PC-9 (cell line): ENCODE measurements around the gene CNKSR3. TPM values are rescaled to one million over a fixed set of nuclear protein-coding genes. Genes with fewer than 3 reads are reported as not detected.

ENCODE experiments used
- BruUV-seq: library from RNA; stranded (reverse); fragments of 400-500 nt; replicated peaks from 2 replicates; lab custom pipeline; 2021; lab: Mats Ljungman, UMichigan
- CTCF ChIA-PET: fragments of 300-600 bp; sonication (Branson Sonifier 250); formaldehyde crosslinking; loops from one replicate; lab custom pipeline; 2022; ENCODE audit warnings: antibody characterized with exemption; lab: Charles Lee
- POLR2A ChIA-PET: fragments of 300-600 bp; sonication (Branson Sonifier 250); formaldehyde crosslinking; loops from one replicate; lab custom pipeline; 2022; ENCODE audit warnings: antibody characterized with exemption; ENCODE audit not compliant: unreplicated experiment; lab: Charles Lee
- DNase-seq, 2 experiments: peaks; one replicate each; pipeline versions ENCODE4 v3.0.0 to v3.0.0-alpha.2; 2015 to 2022; ENCODE audit warnings: mixed read lengths in 1 of 2
- H2AFZ ChIP-seq: fragments of 200-600 bp; sonication (generic); 2 replicates; pipeline ENCODE4 v1.8.1; 2017; ENCODE audit warnings: antibody characterized with exemption
- H3F3A ChIP-seq: fragments of 200-600 bp; sonication (generic); 2 replicates; pipeline ENCODE4 v1.8.1; 2017; ENCODE audit warnings: antibody characterized with exemption, mild to moderate bottlenecking, low read depth; ENCODE audit not compliant: insufficient read depth
- H3K27ac ChIP-seq: fragments of 200-600 bp; sonication (generic); 2 replicates; pipeline ENCODE4 v1.6.1; 2016; ENCODE audit warnings: mixed run types
- H3K27me3 ChIP-seq: fragments of 200-600 bp; sonication (generic); 2 replicates; pipeline ENCODE4 v1.6.1; 2016; ENCODE audit warnings: low read depth, mixed run types; ENCODE audit not compliant: insufficient read depth
- H3K36me3 ChIP-seq: fragments of 200-600 bp; sonication (generic); 2 replicates; pipeline ENCODE4 v1.6.1; 2016; ENCODE audit warnings: low read depth, mixed run types
- H3K4me1 ChIP-seq: fragments of 200-600 bp; sonication (generic); replicated peaks from 2 replicates; pipeline ENCODE4 v1.6.1; 2016; ENCODE audit warnings: mixed run types; ENCODE audit not compliant: insufficient read depth
- H3K4me2 ChIP-seq: fragments of 200-600 bp; sonication (generic); 2 replicates; pipeline ENCODE4 v1.6.1; 2017; ENCODE audit warnings: mixed run types
- H3K4me3 ChIP-seq: fragments of 200-600 bp; sonication (generic); 2 replicates; pipeline ENCODE4 v1.6.1; 2016; ENCODE audit warnings: mixed run types
- H3K79me2 ChIP-seq: fragments of 200-600 bp; sonication (generic); 2 replicates; pipeline ENCODE4 v1.6.1; 2017; ENCODE audit warnings: low read depth, mixed run types
- H3K9me2 ChIP-seq: fragments of 200-600 bp; sonication (generic); 2 replicates; pipeline ENCODE4 v1.8.1; 2017; ENCODE audit warnings: mild to moderate bottlenecking; ENCODE audit not compliant: insufficient read depth
- H3K9me3 ChIP-seq: fragments of 200-600 bp; sonication (generic); 2 replicates; pipeline ENCODE4 v1.8.1; 2016; ENCODE audit warnings: low read depth; ENCODE audit not compliant: insufficient read depth
- H4K20me1 ChIP-seq: fragments of 200-600 bp; sonication (generic); 2 replicates; pipeline ENCODE4 v1.8.1; 2017; ENCODE audit not compliant: insufficient read depth
- CTCF ChIP-seq: fragments of 200-600 bp; sonication (generic); conservative IDR thresholded peaks from 2 replicates; pipeline ENCODE4 v1.6.1; 2017; ENCODE audit warnings: mixed run types, antibody characterized with exemption, mild to moderate bottlenecking, moderate library complexity
- EZH2 ChIP-seq: fragments of 200-600 bp; sonication (generic); IDR thresholded peaks from 2 replicates; pipeline ENCODE4 v1.8.0; 2017; ENCODE audit warnings: antibody characterized with exemption, low read depth
- intact Hi-C: fragments of 100-400 bp; cut with micrococcal nuclease; formaldehyde crosslinking; loops from one replicate; pipeline ENCODE4 v1.10.0; 2022; ENCODE audit not compliant: unreplicated experiment
- total RNA-seq: library from RNA; stranded (reverse); gene quantifications from 2 replicates; pipeline ENCODE4 v1.2.3, GENCODE V29; 2021

CNKSR3 gene
- total RNA-seq, 1 experiment from 2014 or later, result 4.7 TPM

GRCh38 chr6:154386848-154387717 is 123.4 kb downstream of the CNKSR3 start:
- peaks cover 16% of the 10 kb centered on the region for H3F3A ChIP-seq
- no peaks in the 10 kb centered on the region for H4K20me1 ChIP-seq
- POLR2A ChIA-PET, result interaction anchor here (0.6 to 0.7 kb wide), 2 partner anchors 92 to 267 kb away, joined by 5 to 11 read pairs; no protein-coding TSS in a partner anchor
- H3K4me2 ChIP-seq, result no peak overlapping the region
- intact Hi-C loops, result loop anchor here (10.0 kb wide), 2 partner anchors 88 to 128 kb away; partner anchors contain the start of gene CNKSR3
- TF ChIP-seq CTCF (no peak), EZH2 (no peak)
- no peaks in the 10 kb centered on the region for H3K79me2 ChIP-seq
- no TSS peak for BruUV-seq
- H3K4me1 ChIP-seq, result peaks cover 25% of the 10 kb centered on the region
- H3K36me3 ChIP-seq, result no peaks in the 10 kb centered on the region
- no peak overlapping the region for H2AFZ ChIP-seq
- CTCF ChIA-PET, result interaction anchor here (0.6 to 1.9 kb wide), 2 partner anchors 17 to 928 kb away, joined by 5 to 11 read pairs; no protein-coding TSS in a partner anchor
- no peak overlapping the region for H3K4me3 ChIP-seq
- peaks cover 8% of the 10 kb centered on the region; the same call in 1 of the 2 replicates for H3K9me3 ChIP-seq
- H3K27ac ChIP-seq, result no peak overlapping the region
- no peaks in the 10 kb centered on the region for H3K9me2 ChIP-seq
- H3K27me3 ChIP-seq, result no peaks in the 10 kb centered on the region
- DNase-seq, result peak in 1 of 2 experiments; percentile 89

- H3K27me3 ChIP-seq, result no peaks in the 10 kb centered on the region
- H3K9me2 ChIP-seq, result no peaks in the 10 kb centered on the region
- no peaks in the 10 kb centered on the region for H3K79me2 ChIP-seq
- DNase-seq, result no peak
- H3K36me3 ChIP-seq, result no peaks in the 10 kb centered on the region
- ChIA-PET CTCF (no interaction called here), POLR2A (no interaction called here)
- no peaks in the 10 kb centered on the region for H4K20me1 ChIP-seq
- peaks cover 16% of the 10 kb centered on the region for H3F3A ChIP-seq
- no peak overlapping the region for H3K4me2 ChIP-seq
- no TSS peak for BruUV-seq
- intact Hi-C loops, result loop anchor here (10.0 kb wide), 2 partner anchors 91 to 131 kb away; partner anchors contain the start of gene CNKSR3
- no peak overlapping the region for H2AFZ ChIP-seq
- peaks cover 25% of the 10 kb centered on the region for H3K4me1 ChIP-seq
- no peak overlapping the region for H3K27ac ChIP-seq
- TF ChIP-seq EZH2 (no peak), CTCF (no peak)
- no peak overlapping the region for H3K4me3 ChIP-seq
- H3K9me3 ChIP-seq, result peaks cover 3% of the 10 kb centered on the region; the same call in 1 of the 2 replicates
Observed at GRCh38 chr6:154384191-154384590, 126.3 kb downstream of the CNKSR3 start.

- Histone ChIP-seq H3K79me2 (no peaks in the 10 kb centered on the region), H3K4me3 (no peak overlapping the region), H3K36me3 (no peaks in the 10 kb centered on the region), H3K4me2 (0 out of 2 replicates have a peak overlapping the region, but pooled peaks have one; percentile 15), H3K9me2 (no peaks in the 10 kb centered on the region), H3K9me3 (no peaks in the 10 kb centered on the region), H3K27ac (no peak overlapping the region), H2AFZ (no peak overlapping the region), H4K20me1 (no peaks in the 10 kb centered on the region), H3F3A (peaks cover 16% of the 10 kb centered on the region), H3K27me3 (no peaks in the 10 kb centered on the region), H3K4me1 (peaks cover 22% of the 10 kb centered on the region)
- BruUV-seq, result no TSS peak
- TF ChIP-seq EZH2, result no peak
- TF ChIP-seq CTCF, result no peak
- CTCF ChIA-PET, result no interaction called here
- intact Hi-C loops, result loop anchor here (10.0 kb wide), 2 partner anchors 92 to 132 kb away; partner anchors contain the start of gene CNKSR3
- POLR2A ChIA-PET, result interaction anchor here (0.7 kb wide), 1 partner anchor 11 kb away, joined by 3 read pairs; no protein-coding TSS in a partner anchor
- no peak for DNase-seq
Observed at GRCh38 chr6:154383273-154383672, 127.2 kb downstream of the CNKSR3 start.
